ENCODE results near the gene RGS6. TPM values are rescaled to one million over a fixed set of nuclear protein-coding genes. Genes with fewer than 3 reads are reported as not detected.

Gene RGS6
- total RNA-seq, 4 donors from 2014 or later: 0.54 to 9.1 (median 3.3) TPM

GRCh38 chr14:72610096-72610830 is 678.0 kb downstream of the RGS6 start:
- Histone ChIP-seq H3K27me3 (no peaks in the 10 kb centered on the region), H3K36me3 (no peaks in the 10 kb centered on the region), H3K4me1 (no peaks in the 10 kb centered on the region), H3K27ac (no peak overlapping the region), H3K4me3 (no peak overlapping the region), H3K9me3 (no peaks in the 10 kb centered on the region)
- no peak for DNase-seq
- TF ChIP-seq, protein P1, sequence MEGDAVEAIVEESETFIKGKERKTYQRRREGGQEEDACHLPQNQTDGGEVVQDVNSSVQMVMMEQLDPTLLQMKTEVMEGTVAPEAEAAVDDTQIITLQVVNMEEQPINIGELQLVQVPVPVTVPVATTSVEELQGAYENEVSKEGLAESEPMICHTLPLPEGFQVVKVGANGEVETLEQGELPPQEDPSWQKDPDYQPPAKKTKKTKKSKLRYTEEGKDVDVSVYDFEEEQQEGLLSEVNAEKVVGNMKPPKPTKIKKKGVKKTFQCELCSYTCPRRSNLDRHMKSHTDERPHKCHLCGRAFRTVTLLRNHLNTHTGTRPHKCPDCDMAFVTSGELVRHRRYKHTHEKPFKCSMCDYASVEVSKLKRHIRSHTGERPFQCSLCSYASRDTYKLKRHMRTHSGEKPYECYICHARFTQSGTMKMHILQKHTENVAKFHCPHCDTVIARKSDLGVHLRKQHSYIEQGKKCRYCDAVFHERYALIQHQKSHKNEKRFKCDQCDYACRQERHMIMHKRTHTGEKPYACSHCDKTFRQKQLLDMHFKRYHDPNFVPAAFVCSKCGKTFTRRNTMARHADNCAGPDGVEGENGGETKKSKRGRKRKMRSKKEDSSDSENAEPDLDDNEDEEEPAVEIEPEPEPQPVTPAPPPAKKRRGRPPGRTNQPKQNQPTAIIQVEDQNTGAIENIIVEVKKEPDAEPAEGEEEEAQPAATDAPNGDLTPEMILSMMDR (IDR thresholded peaks at IDR 0.05): no peak
- TF ChIP-seq POLR2A (IDR thresholded peaks at IDR 0.05): no peak

DNA sequence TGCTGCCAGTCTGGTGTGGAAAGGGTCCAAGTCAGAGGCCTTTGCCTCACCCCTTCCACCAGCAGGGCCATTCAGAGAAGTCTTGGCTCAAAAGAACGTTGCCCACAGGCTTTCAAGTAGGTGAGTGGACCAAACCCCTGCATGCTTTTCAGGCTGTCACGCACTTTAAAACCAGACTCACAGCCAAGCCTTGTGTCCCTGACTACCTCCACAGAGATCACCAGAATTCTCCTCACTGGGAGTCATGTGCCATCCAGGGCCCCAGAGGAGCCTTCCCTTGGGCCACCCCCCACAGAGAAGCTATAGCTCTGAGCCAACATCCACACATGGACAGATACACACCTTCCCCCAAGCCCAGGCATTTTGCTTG is 678.6 kb downstream of the RGS6 start:
- Histone ChIP-seq H3K27me3 (no peaks in the 10 kb centered on the region), H3K36me3 (no peaks in the 10 kb centered on the region), H3K4me1 (no peaks in the 10 kb centered on the region), H3K4me3 (no peak overlapping the region), H3K9me3 (no peaks in the 10 kb centered on the region), H3K27ac (no peak overlapping the region)
- DNase-seq: no peak
- TF ChIP-seq, protein P1 (IDR thresholded peaks at IDR 0.05): no peak
- no peak for TF ChIP-seq POLR2A (IDR thresholded peaks at IDR 0.05)

DNA sequence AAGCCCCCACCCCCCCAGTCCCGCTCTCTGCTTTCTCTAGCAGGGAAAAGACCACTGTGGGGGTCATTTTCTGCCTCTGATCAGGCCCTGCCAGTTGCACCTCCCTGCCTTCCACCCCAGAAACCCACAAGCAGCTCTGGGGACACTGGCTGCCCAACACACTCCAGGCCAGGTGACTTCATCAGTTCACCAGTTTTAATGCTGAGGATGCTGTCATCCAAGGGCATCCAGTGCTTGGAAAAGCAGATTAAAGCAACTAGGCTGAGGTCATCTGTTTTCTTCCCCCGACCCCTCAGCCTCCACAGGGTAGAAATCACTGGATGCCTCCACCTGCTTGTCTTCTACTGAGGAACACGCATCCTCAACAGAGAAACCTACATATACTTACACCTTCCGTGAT is 679.3 kb downstream of the RGS6 start:
- no peaks in the 10 kb centered on the region for H3K4me1 ChIP-seq

DNA sequence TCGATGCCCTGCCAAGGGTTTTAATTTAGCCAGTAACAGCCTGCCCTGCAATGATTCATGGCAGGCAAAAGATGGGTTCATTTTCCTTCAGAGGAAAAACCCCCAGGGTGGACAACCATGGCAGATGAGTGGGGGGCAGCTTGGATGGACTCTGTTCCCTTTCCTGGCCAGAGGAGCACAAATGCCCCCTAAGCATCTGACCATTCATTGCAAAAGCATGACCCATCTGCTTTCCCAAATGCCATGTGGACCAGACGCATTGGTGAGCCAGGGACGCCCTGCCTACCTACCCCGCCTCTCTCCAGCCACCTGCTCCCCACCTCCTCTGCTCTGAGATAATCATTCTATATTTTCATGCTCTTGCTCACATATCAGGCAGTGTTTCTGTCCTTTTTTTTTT is 679.8 kb downstream of the RGS6 start:
- no peaks in the 10 kb centered on the region for H3K27me3 ChIP-seq
- TF ChIP-seq, protein P1 (IDR thresholded peaks at IDR 0.05): no peak
- no peak for TF ChIP-seq POLR2A (IDR thresholded peaks at IDR 0.05)
- no peak overlapping the region for H3K27ac ChIP-seq
- DNase-seq: no peak
- no peak overlapping the region for H3K4me3 ChIP-seq
- no peaks in the 10 kb centered on the region for H3K4me1 ChIP-seq
- H3K36me3 ChIP-seq: no peaks in the 10 kb centered on the region
- H3K9me3 ChIP-seq: no peaks in the 10 kb centered on the region

More for the DNA sequence above, 679.3 kb downstream of the RGS6 start:
- DNase-seq: no peak
- no peak for TF ChIP-seq POLR2A (IDR thresholded peaks at IDR 0.05)
- TF ChIP-seq, protein P1 (IDR thresholded peaks at IDR 0.05): no peak
- Histone ChIP-seq H3K9me3 (no peaks in the 10 kb centered on the region), H3K4me3 (no peak overlapping the region), H3K36me3 (no peaks in the 10 kb centered on the region), H3K27ac (no peak overlapping the region), H3K27me3 (no peaks in the 10 kb centered on the region)

DNA sequence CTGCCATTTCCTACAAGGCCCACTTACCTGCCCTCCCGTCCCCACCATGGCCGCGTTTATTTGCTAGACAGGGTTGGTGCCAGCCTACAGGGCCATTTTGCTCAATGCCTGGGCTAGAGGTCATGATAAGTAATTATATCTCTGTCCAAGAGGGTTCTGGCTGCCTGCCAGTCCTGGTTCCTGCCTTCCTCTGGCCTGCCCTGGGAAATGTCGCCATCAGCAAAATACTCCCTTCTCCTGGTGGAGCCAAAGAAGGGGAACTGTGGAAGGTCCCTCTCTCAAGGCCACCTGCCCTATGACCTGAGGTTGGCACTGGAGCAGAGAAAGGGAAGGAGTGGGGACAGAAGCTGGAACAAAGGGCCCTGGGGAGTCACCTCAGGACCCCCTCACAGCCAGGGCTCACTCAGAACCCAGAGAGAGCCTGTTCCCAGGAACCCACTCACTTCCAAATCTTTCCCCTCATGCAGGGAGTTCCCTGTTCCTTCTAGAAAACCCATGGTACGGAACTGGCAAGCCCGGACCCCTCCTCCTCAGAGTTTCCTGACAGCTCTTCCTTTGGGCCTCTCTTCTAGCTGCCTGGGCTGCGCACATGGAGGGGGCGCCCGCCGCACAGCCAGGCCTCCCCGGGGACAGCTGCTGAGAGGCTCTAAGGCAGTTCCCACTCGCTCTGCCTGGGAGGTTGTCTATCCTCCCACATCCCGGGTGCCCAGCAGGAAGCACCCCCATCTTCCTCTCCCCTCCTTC is 681.2 kb downstream of the RGS6 start:
- H3K4me1 ChIP-seq: no peaks in the 10 kb centered on the region
- no peak overlapping the region for H3K27ac ChIP-seq
- H3K9me3 ChIP-seq: no peaks in the 10 kb centered on the region
- H3K27me3 ChIP-seq: no peaks in the 10 kb centered on the region
- DNase-seq: peak in 1 of 3 donors; percentile 63
- no peaks in the 10 kb centered on the region for H3K36me3 ChIP-seq
- TF ChIP-seq POLR2A (IDR thresholded peaks at IDR 0.05): no peak
- TF ChIP-seq, protein P1 (IDR thresholded peaks at IDR 0.05): no peak
- H3K4me3 ChIP-seq: no peak overlapping the region
